Endodermal cell (in vitro differentiated cells): ENCODE data around the gene FYN. TPM values are rescaled to one million over a fixed set of nuclear protein-coding genes. Genes with fewer than 3 reads are reported as not detected.

Experiments
- DNase-seq: peaks from one replicate; pipeline ENCODE4 v3.0.0-alpha.2; 2017
- H3K27ac ChIP-seq: 2 replicates; pipeline ENCODE4 v1.5.1; 2013; ENCODE audit warnings: mild to moderate bottlenecking, low read depth, low read length, moderate library complexity
- H3K27me3 ChIP-seq: 2 replicates; pipeline ENCODE4 v1.6.1; 2013; ENCODE audit warnings: mild to moderate bottlenecking, low read length, moderate library complexity; ENCODE audit not compliant: insufficient read depth, control insufficient read depth, poor library complexity, severe bottlenecking
- H3K36me3 ChIP-seq: 2 replicates; pipeline ENCODE4 v1.7.0; 2013; ENCODE audit warnings: mild to moderate bottlenecking, low read length, moderate library complexity; ENCODE audit not compliant: control insufficient read depth, insufficient read depth
- H3K4me1 ChIP-seq: one replicate; pipeline ENCODE4 v1.7.0; 2013; ENCODE audit warnings: low read length; ENCODE audit not compliant: control insufficient read depth, insufficient read depth
- H3K4me3 ChIP-seq: 2 replicates; pipeline ENCODE4 v1.5.1; 2013; ENCODE audit warnings: mild to moderate bottlenecking, low read length, moderate library complexity
- H3K9ac ChIP-seq: 2 replicates; pipeline ENCODE4 v1.6.1; 2013; ENCODE audit warnings: mild to moderate bottlenecking, low read length, moderate library complexity; ENCODE audit not compliant: poor library complexity, severe bottlenecking; ENCODE audit errors: extremely low read depth
- H3K9me3 ChIP-seq: 2 replicates; pipeline ENCODE4 v1.6.1; 2013; ENCODE audit warnings: mild to moderate bottlenecking, low read length, moderate library complexity; ENCODE audit not compliant: control insufficient read depth
- H3K27ac Mint-ChIP-seq: 2 replicates; pipeline ENCODE4 v1.8.0; 2020; ENCODE audit warnings: mixed read lengths
- H3K27me3 Mint-ChIP-seq: 2 replicates; pipeline ENCODE4 v1.8.0; 2021; ENCODE audit warnings: mild to moderate bottlenecking, mixed read lengths; ENCODE audit not compliant: insufficient read depth
- H3K36me3 Mint-ChIP-seq: 2 replicates; pipeline ENCODE4 v1.8.0; 2020; ENCODE audit warnings: low read depth, mixed read lengths
- H3K4me1 Mint-ChIP-seq: 2 replicates; pipeline ENCODE4 v1.8.0; 2020; ENCODE audit warnings: mixed read lengths
- H3K4me3 Mint-ChIP-seq: 2 replicates; pipeline ENCODE4 v1.8.0; 2020; ENCODE audit warnings: mild to moderate bottlenecking, moderate library complexity, mixed read lengths
- H3K9me3 Mint-ChIP-seq: 2 replicates; pipeline ENCODE4 v1.8.0; 2020; ENCODE audit warnings: mild to moderate bottlenecking, mixed read lengths
- WGBS, 2 experiments: methylation state at CpG; one replicate each; pipeline versions ENCODE4 v1.1.5 to v1.1.7; 2013; ENCODE audit warnings: missing lambda C conversion rate in 2 of 2, mixed read lengths in 1 of 2; ENCODE audit not compliant: insufficient coverage in 1 of 2, insufficient read length in 1 of 2; 5-methylcytosine and 5-hydroxymethylcytosine counted together
- total RNA-seq, 2 donors: library from RNA; stranded (reverse); fragmentation: NEBNext Ultra II Directional in 1 of 2; extraction: Animal tissue kit (Norgen Biotek cat#: 25700) in 1 of 2; gene quantifications; 2 replicates in 1 of 2; 3 replicates in 1 of 2; pipeline ENCODE4 v1.2.1, GENCODE V29; 2021
- TF ChIP-seq, protein P1 (sequence below): fragments of 200-600 bp; sonication (generic); conservative IDR thresholded peaks from 2 replicates; pipeline ENCODE4 v1.5.0; 2021; ENCODE audit warnings: antibody characterized with exemption, mild to moderate bottlenecking

FYN gene
- total RNA-seq, 2 donors from 2014 or later, result 70.0 to 96.4 TPM

GRCh38 chr6:111841822-111842221 is 31.4 kb downstream of the FYN start:
- H3K9me3 ChIP-seq, result no peaks in the 10 kb centered on the region
- no peak for DNase-seq
- peaks cover 8% of the 10 kb centered on the region for H3K36me3 ChIP-seq
- H3K9ac ChIP-seq, result no peak overlapping the region
- H3K4me3 Mint-ChIP-seq, result no peak overlapping the region
- WGBS, 2 experiments, result 90 to 98% methylated on average over 3 to 6 of the region's 6 CpGs
- no peaks in the 10 kb centered on the region for H3K27me3 ChIP-seq
- H3K9me3 Mint-ChIP-seq, result no peaks in the 10 kb centered on the region
- no peak overlapping the region for H3K4me3 ChIP-seq
- no peaks in the 10 kb centered on the region for H3K27me3 Mint-ChIP-seq
- peak overlapping the region; percentile 89 for H3K27ac ChIP-seq
- peaks cover 52% of the 10 kb centered on the region for H3K4me1 Mint-ChIP-seq
- peaks cover 3% of the 10 kb centered on the region for H3K36me3 Mint-ChIP-seq
- TF ChIP-seq, protein P1, sequence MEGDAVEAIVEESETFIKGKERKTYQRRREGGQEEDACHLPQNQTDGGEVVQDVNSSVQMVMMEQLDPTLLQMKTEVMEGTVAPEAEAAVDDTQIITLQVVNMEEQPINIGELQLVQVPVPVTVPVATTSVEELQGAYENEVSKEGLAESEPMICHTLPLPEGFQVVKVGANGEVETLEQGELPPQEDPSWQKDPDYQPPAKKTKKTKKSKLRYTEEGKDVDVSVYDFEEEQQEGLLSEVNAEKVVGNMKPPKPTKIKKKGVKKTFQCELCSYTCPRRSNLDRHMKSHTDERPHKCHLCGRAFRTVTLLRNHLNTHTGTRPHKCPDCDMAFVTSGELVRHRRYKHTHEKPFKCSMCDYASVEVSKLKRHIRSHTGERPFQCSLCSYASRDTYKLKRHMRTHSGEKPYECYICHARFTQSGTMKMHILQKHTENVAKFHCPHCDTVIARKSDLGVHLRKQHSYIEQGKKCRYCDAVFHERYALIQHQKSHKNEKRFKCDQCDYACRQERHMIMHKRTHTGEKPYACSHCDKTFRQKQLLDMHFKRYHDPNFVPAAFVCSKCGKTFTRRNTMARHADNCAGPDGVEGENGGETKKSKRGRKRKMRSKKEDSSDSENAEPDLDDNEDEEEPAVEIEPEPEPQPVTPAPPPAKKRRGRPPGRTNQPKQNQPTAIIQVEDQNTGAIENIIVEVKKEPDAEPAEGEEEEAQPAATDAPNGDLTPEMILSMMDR, result no peak
- peaks cover 24% of the 10 kb centered on the region for H3K4me1 ChIP-seq
- no peak overlapping the region for H3K27ac Mint-ChIP-seq

- no peak overlapping the region for H3K9ac ChIP-seq
- no peaks in the 10 kb centered on the region for H3K9me3 Mint-ChIP-seq
- TF ChIP-seq, protein P1, result no peak
- no peak for DNase-seq
- no peak overlapping the region for H3K4me3 ChIP-seq
- H3K4me1 Mint-ChIP-seq, result peaks cover 45% of the 10 kb centered on the region
- no peaks in the 10 kb centered on the region for H3K27me3 Mint-ChIP-seq
- H3K9me3 ChIP-seq, result no peaks in the 10 kb centered on the region
- peaks cover 8% of the 10 kb centered on the region for H3K36me3 ChIP-seq
- 80 to 88% methylated on average over 2 to 5 of the region's 5 CpGs for WGBS, 2 experiments
- no peaks in the 10 kb centered on the region for H3K27me3 ChIP-seq
- H3K4me1 ChIP-seq, result peaks cover 22% of the 10 kb centered on the region
- no peak overlapping the region for H3K27ac Mint-ChIP-seq
- H3K27ac ChIP-seq, result peak overlapping the region; percentile 39
- H3K4me3 Mint-ChIP-seq, result no peak overlapping the region
- H3K36me3 Mint-ChIP-seq, result peaks cover 3% of the 10 kb centered on the region
Observed at GRCh38 chr6:111840803-111841202, 32.4 kb downstream of the FYN start.

- no peaks in the 10 kb centered on the region for H3K27me3 ChIP-seq
- H3K36me3 Mint-ChIP-seq, result no peaks in the 10 kb centered on the region
- H3K4me1 ChIP-seq, result peaks cover 11% of the 10 kb centered on the region
- no peaks in the 10 kb centered on the region for H3K9me3 ChIP-seq
- no peak overlapping the region for H3K4me3 ChIP-seq
- DNase-seq, result no peak
- H3K4me3 Mint-ChIP-seq, result no peak overlapping the region
- H3K36me3 ChIP-seq, result no peaks in the 10 kb centered on the region
- no peak overlapping the region for H3K9ac ChIP-seq
- H3K27ac Mint-ChIP-seq, result no peak overlapping the region
- TF ChIP-seq, protein P1, result no peak
- no peaks in the 10 kb centered on the region for H3K9me3 Mint-ChIP-seq
- H3K27ac ChIP-seq, result no peak overlapping the region
- 75 to 82% methylated on average over 4 to 5 of the region's 5 CpGs for WGBS, 2 experiments
- peaks cover 38% of the 10 kb centered on the region for H3K4me1 Mint-ChIP-seq
- no peaks in the 10 kb centered on the region for H3K27me3 Mint-ChIP-seq
Observed at GRCh38 chr6:111838749-111839484, 34.3 kb downstream of the FYN start.
